Liver (tissue), 9 donors: ENCODE results near the gene NAXD. TPM values are rescaled to one million over a fixed set of nuclear protein-coding genes. Genes with fewer than 3 reads are reported as not detected.
"Not testable (repeated sequence)": the region's sequence is repeated elsewhere in the genome, so short reads cannot be mapped to it uniquely, and the experiment has no call there.

Experiments used
- DNase-seq: peaks from one replicate; pipeline ENCODE4 v3.0.0-alpha.2; 2017; ENCODE audit warnings: low spot score
- H3K27ac ChIP-seq, 2 donors: one replicate each; pipeline ENCODE4 v1.7.0; 2013; ENCODE audit warnings: inconsistent platforms in 2 of 2, low read length in 2 of 2, control low read depth in 1 of 2, low read depth in 1 of 2, mild to moderate bottlenecking in 1 of 2
- H3K27me3 ChIP-seq, 4 donors: one replicate each; pipeline versions ENCODE4 v1.6.1 to v1.7.0; 2013; ENCODE audit warnings: low read length in 3 of 4, inconsistent platforms in 1 of 4, mild to moderate bottlenecking in 1 of 4, moderate library complexity in 1 of 4; ENCODE audit not compliant: control insufficient read depth in 4 of 4, insufficient read depth in 4 of 4
- H3K36me3 ChIP-seq, 4 donors: one replicate each; pipeline versions ENCODE4 v1.6.1 to v1.7.0; 2013; ENCODE audit warnings: low read length in 3 of 4, mild to moderate bottlenecking in 3 of 4, low read depth in 1 of 4, moderate library complexity in 1 of 4; ENCODE audit not compliant: control insufficient read depth in 4 of 4, insufficient read depth in 3 of 4
- H3K4me1 ChIP-seq, 4 donors: one replicate each; pipeline versions ENCODE4 v1.6.1 to v1.7.0; 2013; ENCODE audit warnings: low read length in 3 of 4, mild to moderate bottlenecking in 3 of 4, moderate library complexity in 1 of 4; ENCODE audit not compliant: control insufficient read depth in 4 of 4, insufficient read depth in 4 of 4
- H3K4me3 ChIP-seq, 3 donors: one replicate each; pipeline versions ENCODE4 v1.6.1 to v1.7.0; 2013; ENCODE audit warnings: low read length in 3 of 3, control low read depth in 1 of 3, low read depth in 1 of 3, mild to moderate bottlenecking in 1 of 3
- H3K9ac ChIP-seq, 2 donors: one replicate each; pipeline ENCODE4 v1.7.0; 2013; ENCODE audit warnings: low read length in 2 of 2, mild to moderate bottlenecking in 2 of 2, moderate library complexity in 2 of 2, control low read depth in 1 of 2, low read depth in 1 of 2
- H3K9me3 ChIP-seq, 4 donors: one replicate each; pipeline versions ENCODE4 v1.6.1 to v1.7.0; 2013; ENCODE audit warnings: low read length in 3 of 4; ENCODE audit not compliant: control insufficient read depth in 4 of 4
- EGR1 ChIP-seq, 2 donors: IDR thresholded peaks; 2 replicates each; pipeline ENCODE4 v1.6.1; 2016 to 2018; ENCODE audit warnings: antibody characterized with exemption in 2 of 2, low read depth in 2 of 2
- FOXA1 ChIP-seq: IDR thresholded peaks from 2 replicates; pipeline ENCODE4 v1.6.1; 2016; ENCODE audit warnings: antibody characterized with exemption
- FOXA2 ChIP-seq: IDR thresholded peaks from 2 replicates; pipeline ENCODE4 v1.6.1; 2016; ENCODE audit warnings: antibody characterized with exemption
- GABPA ChIP-seq, 2 donors: IDR thresholded peaks in 1 of 2; conservative IDR thresholded peaks in 1 of 2; 2 replicates each; pipeline ENCODE4 v1.6.1; 2016; ENCODE audit warnings: antibody characterized with exemption in 2 of 2, mild to moderate bottlenecking in 1 of 2, moderate library complexity in 1 of 2
- HNF4A ChIP-seq, 2 donors: conservative IDR thresholded peaks; 2 replicates each; pipeline ENCODE4 v1.6.1; 2016; ENCODE audit warnings: antibody characterized with exemption in 2 of 2, mild to moderate bottlenecking in 2 of 2
- HNF4G ChIP-seq: IDR thresholded peaks from 2 replicates; pipeline ENCODE4 v1.6.1; 2016; ENCODE audit warnings: antibody characterized with exemption
- JUND ChIP-seq, 2 donors: IDR thresholded peaks; 2 replicates each; pipeline ENCODE4 v1.6.1; 2016; ENCODE audit warnings: antibody characterized with exemption in 2 of 2
- NR2F2 ChIP-seq: IDR thresholded peaks from 2 replicates; pipeline ENCODE4 v1.6.1; 2016; ENCODE audit warnings: antibody characterized with exemption
- RAD21 ChIP-seq, 2 donors: IDR thresholded peaks; 2 replicates each; pipeline ENCODE4 v1.6.1; 2016; ENCODE audit warnings: antibody characterized with exemption in 2 of 2, mild to moderate bottlenecking in 2 of 2
- RXRA ChIP-seq, 2 donors: IDR thresholded peaks; 2 replicates each; pipeline ENCODE4 v1.6.1; 2017 to 2018; ENCODE audit warnings: antibody characterized with exemption in 2 of 2, mild to moderate bottlenecking in 1 of 2
- SP1 ChIP-seq: IDR thresholded peaks from 2 replicates; pipeline ENCODE4 v1.6.1; 2018; ENCODE audit warnings: antibody characterized with exemption, mild to moderate bottlenecking
- TAF1 ChIP-seq: conservative IDR thresholded peaks from 2 replicates; pipeline ENCODE4 v1.6.1; 2016; ENCODE audit warnings: antibody characterized with exemption, mild to moderate bottlenecking
- YY1 ChIP-seq: IDR thresholded peaks from 2 replicates; pipeline ENCODE4 v1.6.1; 2016; ENCODE audit warnings: antibody characterized with exemption, mild to moderate bottlenecking
- WGBS: extraction: QIAGEN DNeasy Blood & Tissue Kit; methylation state at CpG from one replicate; pipeline ENCODE4 v1.1.7; 2013; 5-methylcytosine and 5-hydroxymethylcytosine counted together
- polyA plus RNA-seq, 2 donors: library from polyadenylated mRNA; stranded (reverse) in 1 of 2; unstranded in 1 of 2; fragments of 200-250 nt in 1 of 2; fragments of >200 nt in 1 of 2; fragmentation: Nextera tagmentation in 1 of 2; extraction: Ambion mirVana in 1 of 2; gene quantifications; one replicate each; pipeline versions ENCODE4 v1.2.1 to v1.2.3, GENCODE V29; 2013 to 2015
- total RNA-seq, 2 donors: library from RNA; depleted of rRNA; stranded (reverse); fragments of >200 nt; gene quantifications; one replicate each; pipeline ENCODE4 v1.2.3, GENCODE V29; 2014
- TF ChIP-seq, protein P1 (sequence below): IDR thresholded peaks from 2 replicates; pipeline ENCODE4 v1.6.1; 2016; ENCODE audit warnings: antibody characterized with exemption
- TF ChIP-seq, protein P2 (sequence below): IDR thresholded peaks from 2 replicates; pipeline ENCODE4 v1.6.1; 2016; ENCODE audit warnings: antibody characterized with exemption
- TF ChIP-seq, protein P3 (sequence below): fragments of 150-350 bp; IDR thresholded peaks from 2 replicates; pipeline ENCODE4 v1.5.1; 2017; ENCODE audit warnings: improper control_type of control experiment, low read depth, low read length; ENCODE audit not compliant: missing input control
- TF ChIP-seq, protein P4 (sequence below): IDR thresholded peaks from 2 replicates; pipeline ENCODE4 v1.6.1; 2016; ENCODE audit warnings: antibody characterized with exemption, mild to moderate bottlenecking
- TF ChIP-seq, protein P5 (sequence below): IDR thresholded peaks from 2 replicates; pipeline ENCODE4 v1.6.1; 2016; ENCODE audit warnings: antibody characterized with exemption
- donor health status: healthy.
- donor health status: healthy.
- donor health status: healthy.
- donor health status: healthy.
- donor health status: healthy.

NAXD gene
- total and polyA plus RNA-seq, 4 donors: 19.0 to 40.5 (median 27.6) TPM

DNA sequence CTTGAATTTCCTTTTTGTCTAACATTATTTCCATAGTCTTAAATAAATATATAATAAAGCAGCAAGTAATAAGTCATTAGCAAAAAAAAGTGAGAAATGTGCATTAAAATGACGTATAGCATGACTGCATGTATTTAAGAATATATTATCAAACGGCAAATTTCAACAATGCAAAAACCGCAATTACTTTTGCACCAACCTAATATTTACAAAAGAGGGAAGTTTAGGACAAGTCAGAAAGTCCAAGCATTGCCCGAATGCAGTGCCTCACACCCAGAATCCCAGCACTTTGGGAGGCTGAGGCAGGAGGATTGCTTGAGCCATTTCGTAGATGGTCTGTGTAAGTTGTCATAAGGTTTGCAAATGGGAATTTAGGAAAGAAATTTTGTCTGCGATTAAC lies 10.2 kb upstream of the NAXD start:
- no peaks in the 10 kb centered on the region for H3K9me3 ChIP-seq
- H3K9ac ChIP-seq: no peak overlapping the region
- no peak for DNase-seq
- H3K27ac ChIP-seq: no peak overlapping the region
- no peak for TF ChIP-seq EGR1 (IDR thresholded peaks at IDR 0.05; ENCODE audit: low read depth in 2 of 2)
- TF ChIP-seq RAD21 (IDR thresholded peaks at IDR 0.05): no peak
- TF ChIP-seq FOXA1: no peak
- TF ChIP-seq YY1: no peak
- TF ChIP-seq HNF4A (conservative IDR thresholded peaks at IDR 0.05): no peak
- TF ChIP-seq, protein P1, sequence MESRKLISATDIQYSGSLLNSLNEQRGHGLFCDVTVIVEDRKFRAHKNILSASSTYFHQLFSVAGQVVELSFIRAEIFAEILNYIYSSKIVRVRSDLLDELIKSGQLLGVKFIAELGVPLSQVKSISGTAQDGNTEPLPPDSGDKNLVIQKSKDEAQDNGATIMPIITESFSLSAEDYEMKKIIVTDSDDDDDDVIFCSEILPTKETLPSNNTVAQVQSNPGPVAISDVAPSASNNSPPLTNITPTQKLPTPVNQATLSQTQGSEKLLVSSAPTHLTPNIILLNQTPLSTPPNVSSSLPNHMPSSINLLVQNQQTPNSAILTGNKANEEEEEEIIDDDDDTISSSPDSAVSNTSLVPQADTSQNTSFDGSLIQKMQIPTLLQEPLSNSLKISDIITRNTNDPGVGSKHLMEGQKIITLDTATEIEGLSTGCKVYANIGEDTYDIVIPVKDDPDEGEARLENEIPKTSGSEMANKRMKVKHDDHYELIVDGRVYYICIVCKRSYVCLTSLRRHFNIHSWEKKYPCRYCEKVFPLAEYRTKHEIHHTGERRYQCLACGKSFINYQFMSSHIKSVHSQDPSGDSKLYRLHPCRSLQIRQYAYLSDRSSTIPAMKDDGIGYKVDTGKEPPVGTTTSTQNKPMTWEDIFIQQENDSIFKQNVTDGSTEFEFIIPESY: no peak
- TF ChIP-seq, protein P2, sequence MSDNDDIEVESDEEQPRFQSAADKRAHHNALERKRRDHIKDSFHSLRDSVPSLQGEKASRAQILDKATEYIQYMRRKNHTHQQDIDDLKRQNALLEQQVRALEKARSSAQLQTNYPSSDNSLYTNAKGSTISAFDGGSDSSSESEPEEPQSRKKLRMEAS: no peak
- TF ChIP-seq, protein P3, sequence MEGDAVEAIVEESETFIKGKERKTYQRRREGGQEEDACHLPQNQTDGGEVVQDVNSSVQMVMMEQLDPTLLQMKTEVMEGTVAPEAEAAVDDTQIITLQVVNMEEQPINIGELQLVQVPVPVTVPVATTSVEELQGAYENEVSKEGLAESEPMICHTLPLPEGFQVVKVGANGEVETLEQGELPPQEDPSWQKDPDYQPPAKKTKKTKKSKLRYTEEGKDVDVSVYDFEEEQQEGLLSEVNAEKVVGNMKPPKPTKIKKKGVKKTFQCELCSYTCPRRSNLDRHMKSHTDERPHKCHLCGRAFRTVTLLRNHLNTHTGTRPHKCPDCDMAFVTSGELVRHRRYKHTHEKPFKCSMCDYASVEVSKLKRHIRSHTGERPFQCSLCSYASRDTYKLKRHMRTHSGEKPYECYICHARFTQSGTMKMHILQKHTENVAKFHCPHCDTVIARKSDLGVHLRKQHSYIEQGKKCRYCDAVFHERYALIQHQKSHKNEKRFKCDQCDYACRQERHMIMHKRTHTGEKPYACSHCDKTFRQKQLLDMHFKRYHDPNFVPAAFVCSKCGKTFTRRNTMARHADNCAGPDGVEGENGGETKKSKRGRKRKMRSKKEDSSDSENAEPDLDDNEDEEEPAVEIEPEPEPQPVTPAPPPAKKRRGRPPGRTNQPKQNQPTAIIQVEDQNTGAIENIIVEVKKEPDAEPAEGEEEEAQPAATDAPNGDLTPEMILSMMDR: no peak
- TF ChIP-seq NR2F2: no peak
- no peak for TF ChIP-seq FOXA2
- TF ChIP-seq TAF1: no peak
- TF ChIP-seq, protein P4, sequence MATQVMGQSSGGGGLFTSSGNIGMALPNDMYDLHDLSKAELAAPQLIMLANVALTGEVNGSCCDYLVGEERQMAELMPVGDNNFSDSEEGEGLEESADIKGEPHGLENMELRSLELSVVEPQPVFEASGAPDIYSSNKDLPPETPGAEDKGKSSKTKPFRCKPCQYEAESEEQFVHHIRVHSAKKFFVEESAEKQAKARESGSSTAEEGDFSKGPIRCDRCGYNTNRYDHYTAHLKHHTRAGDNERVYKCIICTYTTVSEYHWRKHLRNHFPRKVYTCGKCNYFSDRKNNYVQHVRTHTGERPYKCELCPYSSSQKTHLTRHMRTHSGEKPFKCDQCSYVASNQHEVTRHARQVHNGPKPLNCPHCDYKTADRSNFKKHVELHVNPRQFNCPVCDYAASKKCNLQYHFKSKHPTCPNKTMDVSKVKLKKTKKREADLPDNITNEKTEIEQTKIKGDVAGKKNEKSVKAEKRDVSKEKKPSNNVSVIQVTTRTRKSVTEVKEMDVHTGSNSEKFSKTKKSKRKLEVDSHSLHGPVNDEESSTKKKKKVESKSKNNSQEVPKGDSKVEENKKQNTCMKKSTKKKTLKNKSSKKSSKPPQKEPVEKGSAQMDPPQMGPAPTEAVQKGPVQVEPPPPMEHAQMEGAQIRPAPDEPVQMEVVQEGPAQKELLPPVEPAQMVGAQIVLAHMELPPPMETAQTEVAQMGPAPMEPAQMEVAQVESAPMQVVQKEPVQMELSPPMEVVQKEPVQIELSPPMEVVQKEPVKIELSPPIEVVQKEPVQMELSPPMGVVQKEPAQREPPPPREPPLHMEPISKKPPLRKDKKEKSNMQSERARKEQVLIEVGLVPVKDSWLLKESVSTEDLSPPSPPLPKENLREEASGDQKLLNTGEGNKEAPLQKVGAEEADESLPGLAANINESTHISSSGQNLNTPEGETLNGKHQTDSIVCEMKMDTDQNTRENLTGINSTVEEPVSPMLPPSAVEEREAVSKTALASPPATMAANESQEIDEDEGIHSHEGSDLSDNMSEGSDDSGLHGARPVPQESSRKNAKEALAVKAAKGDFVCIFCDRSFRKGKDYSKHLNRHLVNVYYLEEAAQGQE: no peak
- no peak for TF ChIP-seq SP1
- no peak for TF ChIP-seq RXRA (IDR thresholded peaks at IDR 0.05)
- no peak for TF ChIP-seq JUND (IDR thresholded peaks at IDR 0.05)
- TF ChIP-seq HNF4G: no peak
- no peak for TF ChIP-seq GABPA (IDR thresholded peaks at IDR 0.05 in 1 of 2, conservative IDR thresholded peaks at IDR 0.05 in 1 of 2)
- TF ChIP-seq, protein P5, sequence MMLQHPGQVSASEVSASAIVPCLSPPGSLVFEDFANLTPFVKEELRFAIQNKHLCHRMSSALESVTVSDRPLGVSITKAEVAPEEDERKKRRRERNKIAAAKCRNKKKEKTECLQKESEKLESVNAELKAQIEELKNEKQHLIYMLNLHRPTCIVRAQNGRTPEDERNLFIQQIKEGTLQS: no peak
- H3K27me3 ChIP-seq: no peaks in the 10 kb centered on the region
- 95% methylated on average over 6 of the region's 6 CpGs for WGBS
- H3K36me3 ChIP-seq: no peaks in the 10 kb centered on the region
- H3K4me1 ChIP-seq: peaks cover 0 to 12% (median 5%) of the 10 kb centered on the region in 4 donors
- H3K4me3 ChIP-seq: no peak overlapping the region

DNA sequence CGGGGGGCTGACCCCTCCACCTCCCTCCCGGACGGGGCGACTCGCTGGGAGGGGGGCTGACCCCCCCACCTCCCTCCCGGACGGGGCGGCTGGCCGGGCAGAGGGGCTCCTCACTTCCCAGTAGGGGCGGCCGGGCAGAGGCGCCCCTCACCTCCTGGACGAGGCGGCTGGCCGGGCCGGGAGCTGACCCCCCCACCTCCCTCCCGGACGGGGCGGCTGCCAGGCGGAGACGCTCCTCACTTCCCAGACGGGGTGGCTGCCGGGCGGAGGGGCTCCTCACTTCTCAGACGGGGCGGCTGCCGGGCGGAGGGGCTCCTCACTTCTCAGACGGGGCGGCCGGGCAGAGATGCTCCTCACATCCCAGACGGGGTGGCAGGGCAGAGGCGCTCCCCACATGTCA lies 9.1 kb upstream of the NAXD start:
- not testable (repeated sequence) for H3K4me1 ChIP-seq, H3K27me3 ChIP-seq, DNase-seq, H3K36me3 ChIP-seq, H3K4me3 ChIP-seq, H3K9me3 ChIP-seq, H3K9ac ChIP-seq, H3K27ac ChIP-seq
- WGBS: 97% methylated on average over 27 of the region's 33 CpGs
